ENCODE measurements around the gene KRTAP9-1. TPM values are rescaled to one million over a fixed set of nuclear protein-coding genes. Genes with fewer than 3 reads are reported as not detected.
"Not testable (repeated sequence)": the region's sequence is repeated elsewhere in the genome, so short reads cannot be mapped to it uniquely, and the experiment has no call there.

Gene KRTAP9-1, protein sequence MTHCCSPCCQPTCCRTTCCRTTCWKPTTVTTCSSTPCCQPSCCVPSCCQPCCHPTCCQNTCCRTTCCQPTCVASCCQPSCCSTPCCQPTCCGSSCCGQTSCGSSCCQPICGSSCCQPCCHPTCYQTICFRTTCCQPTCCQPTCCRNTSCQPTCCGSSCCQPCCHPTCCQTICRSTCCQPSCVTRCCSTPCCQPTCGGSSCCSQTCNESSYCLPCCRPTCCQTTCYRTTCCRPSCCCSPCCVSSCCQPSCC
- total RNA-seq: not detected
- polyA plus RNA-seq (ENCODE audit: insufficient read length in 2 of 2): not detected
- long read RNA-seq, donor 1: 0 reads
- long read RNA-seq, donor 2: 0 reads
- long read RNA-seq, donor 3: 0 reads
- long read RNA-seq, donor 4: 0 reads

DNA sequence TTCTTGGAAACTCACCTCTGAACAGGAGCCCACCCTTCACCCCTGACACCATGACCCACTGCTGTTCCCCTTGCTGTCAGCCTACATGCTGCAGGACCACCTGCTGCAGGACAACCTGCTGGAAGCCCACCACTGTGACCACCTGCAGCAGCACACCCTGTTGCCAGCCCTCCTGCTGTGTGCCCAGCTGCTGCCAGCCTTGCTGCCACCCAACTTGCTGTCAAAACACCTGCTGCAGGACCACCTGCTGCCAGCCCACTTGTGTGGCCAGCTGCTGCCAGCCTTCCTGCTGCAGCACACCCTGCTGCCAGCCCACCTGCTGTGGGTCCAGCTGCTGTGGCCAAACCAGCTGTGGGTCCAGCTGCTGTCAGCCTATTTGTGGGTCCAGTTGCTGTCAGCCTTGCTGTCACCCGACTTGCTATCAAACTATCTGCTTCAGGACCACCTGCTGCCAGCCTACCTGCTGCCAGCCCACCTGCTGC is at the start of gene KRTAP9-1:
Gene KRTAP9-1, plus strand, starts transcription at position 51 of the 482 bp plus-strand sequence. Its CDS starts 0 bp downstream, at position 51.
- H3K9me3 ChIP-seq (ENCODE audit: control insufficient read depth, insufficient read depth, low read length); H3K36me3 ChIP-seq (ENCODE audit: control insufficient read depth, insufficient read depth, low read length); H3K27me3 ChIP-seq (ENCODE audit: control insufficient read depth, insufficient read depth, low read length); H3K4me3 ChIP-seq (ENCODE audit: low read depth, low read length); DNase-seq (ENCODE audit: low read depth in 4 of 6, low spot score in 6 of 6); H3K4me1 ChIP-seq (ENCODE audit: control insufficient read depth, insufficient read depth, low read length); H3K27ac ChIP-seq (ENCODE audit: low read depth, low read length): not testable (repeated sequence)
- WGBS (ENCODE audit: insufficient coverage): 71% methylated on average over 1 of the region's 1 CpG

- Histone ChIP-seq H3K4me3 (ENCODE audit: low read depth, low read length) (no peak within 1 kb of the TSS), H3K4me1 (ENCODE audit: control insufficient read depth, insufficient read depth, low read length) (no peaks in the 10 kb centered on the region), H3K27me3 (ENCODE audit: control insufficient read depth, insufficient read depth, low read length) (no peaks in the 10 kb centered on the region), H3K9me3 (ENCODE audit: control insufficient read depth, insufficient read depth, low read length) (peaks cover 3% of the 10 kb centered on the region), H3K36me3 (ENCODE audit: control insufficient read depth, insufficient read depth, low read length) (no peaks in the 10 kb centered on the region), H3K27ac (ENCODE audit: low read depth, low read length) (no peak within 1 kb of the TSS)
- 84% methylated on average over 5 of the region's 6 CpGs for WGBS (ENCODE audit: insufficient coverage)
- DNase-seq (ENCODE audit: low read depth in 4 of 6, low spot score in 6 of 6): no peak
These were observed 49.1 kb upstream of the KRTAP9-1 start, which contains the start of gene KRTAP4-6 for GRCh38 chr17:41140360-41141131. KRTAP4-6 (minus strand) TSS chr17:41140544; CDS start chr17:41140487, 57 bp downstream.

DNA sequence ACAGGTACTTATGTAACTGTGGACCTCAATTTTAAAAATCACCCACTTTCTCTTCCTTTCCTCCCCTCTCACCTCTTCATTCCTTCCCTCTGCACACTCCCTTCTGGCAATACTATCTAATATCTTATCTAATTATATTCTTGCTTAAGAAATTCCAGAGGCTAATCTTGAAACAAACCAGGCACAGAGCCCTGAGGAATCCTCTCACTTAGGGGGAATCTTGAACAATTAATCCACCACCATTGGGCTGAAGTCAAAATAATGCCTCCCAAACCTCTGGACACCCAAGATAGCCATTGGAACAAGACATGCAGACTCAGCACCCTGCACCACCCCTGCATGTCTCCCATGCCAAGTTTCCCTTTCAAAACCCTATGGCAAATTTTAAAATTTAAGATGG is 48.3 kb upstream of the KRTAP9-1 start:
- H3K27me3 ChIP-seq (ENCODE audit: control insufficient read depth, insufficient read depth, low read length): no peaks in the 10 kb centered on the region
- H3K36me3 ChIP-seq (ENCODE audit: control insufficient read depth, insufficient read depth, low read length): no peaks in the 10 kb centered on the region
- peaks cover 3% of the 10 kb centered on the region for H3K9me3 ChIP-seq (ENCODE audit: control insufficient read depth, insufficient read depth, low read length)
- H3K4me1 ChIP-seq (ENCODE audit: control insufficient read depth, insufficient read depth, low read length): no peaks in the 10 kb centered on the region
- H3K27ac ChIP-seq (ENCODE audit: low read depth, low read length): no peak overlapping the region
- no peak overlapping the region for H3K4me3 ChIP-seq (ENCODE audit: low read depth, low read length)
- no peak for DNase-seq (ENCODE audit: low read depth in 4 of 6, low spot score in 6 of 6)

DNA sequence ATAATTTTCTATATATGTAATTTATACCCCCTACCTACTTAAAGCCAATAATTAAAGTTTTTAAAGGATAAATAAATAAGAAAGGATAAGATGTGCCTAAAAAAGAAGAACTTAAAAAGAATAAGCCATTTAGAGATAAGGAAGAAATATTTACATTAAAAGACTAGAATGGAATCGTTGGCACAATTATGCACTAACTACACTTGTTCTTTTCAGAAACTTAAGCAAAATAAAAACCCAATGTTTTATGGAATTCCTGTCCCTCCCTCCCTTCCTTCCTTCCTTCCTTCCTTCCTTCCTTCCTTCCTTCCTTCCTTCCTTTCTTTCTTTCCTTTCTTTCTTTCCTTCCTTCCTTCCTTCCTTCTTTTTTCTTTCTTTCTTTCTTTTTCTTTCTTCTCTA is 44.8 kb upstream of the KRTAP9-1 start:
- Histone ChIP-seq H3K4me1 (ENCODE audit: control insufficient read depth, insufficient read depth, low read length) (no peaks in the 10 kb centered on the region), H3K27ac (ENCODE audit: low read depth, low read length) (no peak overlapping the region), H3K36me3 (ENCODE audit: control insufficient read depth, insufficient read depth, low read length) (no peaks in the 10 kb centered on the region), H3K9me3 (ENCODE audit: control insufficient read depth, insufficient read depth, low read length) (peaks cover 3% of the 10 kb centered on the region), H3K4me3 (ENCODE audit: low read depth, low read length) (no peak overlapping the region), H3K27me3 (ENCODE audit: control insufficient read depth, insufficient read depth, low read length) (no peaks in the 10 kb centered on the region)
- WGBS (ENCODE audit: insufficient coverage): no CpG with 5 or more reads among the region's 1 CpG
- no peak for DNase-seq (ENCODE audit: low read depth in 4 of 6, low spot score in 6 of 6)

DNA sequence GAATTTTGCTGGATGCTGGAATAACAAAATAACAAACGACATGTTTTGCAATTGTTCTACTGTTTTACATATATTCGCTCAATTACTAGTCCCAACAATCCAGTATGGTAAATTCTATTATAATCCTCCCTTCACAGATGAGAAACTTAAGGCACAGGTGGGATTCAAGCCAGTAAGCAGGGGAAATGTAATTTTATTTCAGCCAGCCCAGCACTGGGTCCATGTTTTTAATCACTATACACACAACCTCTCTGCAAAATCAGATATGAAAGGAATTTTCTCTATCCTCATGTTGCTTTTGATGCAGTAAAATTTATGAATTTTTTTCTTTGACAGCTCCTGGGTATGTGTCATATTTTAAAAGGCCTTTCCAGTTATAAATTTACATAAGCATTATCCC is 44.4 kb upstream of the KRTAP9-1 start:
- H3K27me3 ChIP-seq (ENCODE audit: control insufficient read depth, insufficient read depth, low read length): no peaks in the 10 kb centered on the region
- no CpG with 5 or more reads among the region's 2 CpGs for WGBS (ENCODE audit: insufficient coverage)
- H3K9me3 ChIP-seq (ENCODE audit: control insufficient read depth, insufficient read depth, low read length): peaks cover 3% of the 10 kb centered on the region
- no peak for DNase-seq (ENCODE audit: low read depth in 4 of 6, low spot score in 6 of 6)
- no peaks in the 10 kb centered on the region for H3K4me1 ChIP-seq (ENCODE audit: control insufficient read depth, insufficient read depth, low read length)
- H3K4me3 ChIP-seq (ENCODE audit: low read depth, low read length): no peak overlapping the region
- no peaks in the 10 kb centered on the region for H3K36me3 ChIP-seq (ENCODE audit: control insufficient read depth, insufficient read depth, low read length)
- H3K27ac ChIP-seq (ENCODE audit: low read depth, low read length): no peak overlapping the region

DNA sequence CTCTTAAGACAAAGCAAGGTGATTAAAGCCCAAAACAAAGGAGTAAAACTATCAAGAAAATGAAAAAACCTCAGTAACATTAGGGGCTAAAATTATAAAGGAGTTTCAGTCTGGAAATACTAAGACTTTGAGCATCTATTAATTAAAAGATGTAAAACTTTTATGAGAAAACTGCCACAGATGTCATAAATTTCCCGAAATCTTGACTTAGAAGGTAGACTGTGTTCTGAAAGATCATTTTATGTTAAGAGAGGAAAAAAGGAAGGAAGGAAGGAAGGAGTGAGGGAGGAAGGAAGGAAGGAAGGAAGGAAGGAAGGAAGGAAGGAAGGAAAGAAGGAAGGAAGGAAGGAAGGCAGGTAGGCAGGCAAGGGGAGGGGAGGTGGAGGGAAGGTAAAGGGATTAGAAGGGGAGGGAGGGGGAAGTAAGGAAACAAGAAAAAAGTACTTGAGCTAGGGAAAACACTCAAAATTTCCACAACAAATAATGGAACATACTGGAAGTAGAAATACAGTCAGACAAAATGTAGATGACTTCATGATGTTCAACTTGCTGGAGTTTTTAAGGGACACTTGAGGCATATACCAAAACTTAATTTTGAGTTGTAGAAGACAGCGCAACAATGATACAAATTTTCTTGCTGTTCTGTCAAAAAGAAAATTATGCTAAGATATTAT is 42.0 kb upstream of the KRTAP9-1 start:
- no peak for DNase-seq (ENCODE audit: low read depth in 4 of 6, low spot score in 6 of 6)
- H3K27ac ChIP-seq (ENCODE audit: low read depth, low read length): no peak overlapping the region
- H3K4me3 ChIP-seq (ENCODE audit: low read depth, low read length): no peak overlapping the region
- H3K36me3 ChIP-seq (ENCODE audit: control insufficient read depth, insufficient read depth, low read length): no peaks in the 10 kb centered on the region
- H3K9me3 ChIP-seq (ENCODE audit: control insufficient read depth, insufficient read depth, low read length): no peaks in the 10 kb centered on the region
- no peaks in the 10 kb centered on the region for H3K27me3 ChIP-seq (ENCODE audit: control insufficient read depth, insufficient read depth, low read length)
- 89% methylated on average over 1 of the region's 2 CpGs for WGBS (ENCODE audit: insufficient coverage)
- no peaks in the 10 kb centered on the region for H3K4me1 ChIP-seq (ENCODE audit: control insufficient read depth, insufficient read depth, low read length)

- 66% methylated on average over 9 of the region's 10 CpGs for WGBS (ENCODE audit: insufficient coverage)
- DNase-seq (ENCODE audit: low read depth in 4 of 6, low spot score in 6 of 6): peak in 1 of 6 donors; percentile 38
- not testable (repeated sequence) for H3K4me1 ChIP-seq (ENCODE audit: control insufficient read depth, insufficient read depth, low read length); H3K27me3 ChIP-seq (ENCODE audit: control insufficient read depth, insufficient read depth, low read length); H3K4me3 ChIP-seq (ENCODE audit: low read depth, low read length); H3K9me3 ChIP-seq (ENCODE audit: control insufficient read depth, insufficient read depth, low read length); H3K36me3 ChIP-seq (ENCODE audit: control insufficient read depth, insufficient read depth, low read length); H3K27ac ChIP-seq (ENCODE audit: low read depth, low read length)
These were observed 40.6 kb upstream of the KRTAP9-1 start for GRCh38 chr17:41148971-41149651.

- H3K27me3 ChIP-seq (ENCODE audit: control insufficient read depth, insufficient read depth, low read length): no peaks in the 10 kb centered on the region
- H3K4me1 ChIP-seq (ENCODE audit: control insufficient read depth, insufficient read depth, low read length): no peaks in the 10 kb centered on the region
- no peak within 1 kb of the TSS for H3K4me3 ChIP-seq (ENCODE audit: low read depth, low read length)
- no peak within 1 kb of the TSS for H3K27ac ChIP-seq (ENCODE audit: low read depth, low read length)
- no peaks in the 10 kb centered on the region for H3K9me3 ChIP-seq (ENCODE audit: control insufficient read depth, insufficient read depth, low read length)
- no peaks in the 10 kb centered on the region for H3K36me3 ChIP-seq (ENCODE audit: control insufficient read depth, insufficient read depth, low read length)
- DNase-seq (ENCODE audit: low read depth in 4 of 6, low spot score in 6 of 6): no peak
- WGBS (ENCODE audit: insufficient coverage): 88% methylated on average over 2 of the region's 2 CpGs
These were observed 40.1 kb upstream of the KRTAP9-1 start, which contains the start of gene KRTAP4-5 for GRCh38 chr17:41149652-41149985. KRTAP4-5 (minus strand) TSS chr17:41149825; CDS start chr17:41149767, 58 bp downstream.

DNA sequence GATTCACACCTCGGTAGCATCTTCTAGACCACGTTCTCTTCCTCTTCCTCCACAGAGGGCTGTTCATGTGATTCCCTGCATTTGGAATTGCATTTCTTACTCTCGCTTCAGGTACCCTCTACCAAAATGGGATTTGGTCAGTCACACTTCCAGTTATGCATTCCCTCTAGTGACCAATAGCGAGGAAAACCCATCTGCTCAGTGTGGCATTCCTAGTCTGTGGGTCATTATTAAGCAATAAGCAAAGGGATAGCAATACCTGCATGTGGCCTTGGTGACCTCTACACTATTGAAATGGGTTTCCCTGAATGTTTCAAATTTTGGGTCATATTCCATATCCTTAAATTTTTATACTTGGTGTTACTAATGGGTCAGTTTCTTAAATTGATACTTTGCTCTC is 39.7 kb upstream of the KRTAP9-1 start:
- Histone ChIP-seq H3K27ac (ENCODE audit: low read depth, low read length) (no peak overlapping the region), H3K4me3 (ENCODE audit: low read depth, low read length) (no peak overlapping the region), H3K36me3 (ENCODE audit: control insufficient read depth, insufficient read depth, low read length) (no peaks in the 10 kb centered on the region), H3K4me1 (ENCODE audit: control insufficient read depth, insufficient read depth, low read length) (no peaks in the 10 kb centered on the region), H3K9me3 (ENCODE audit: control insufficient read depth, insufficient read depth, low read length) (no peaks in the 10 kb centered on the region), H3K27me3 (ENCODE audit: control insufficient read depth, insufficient read depth, low read length) (no peaks in the 10 kb centered on the region)
- WGBS (ENCODE audit: insufficient coverage): 100% methylated on average over 1 of the region's 4 CpGs
- no peak for DNase-seq (ENCODE audit: low read depth in 4 of 6, low spot score in 6 of 6)
